ENCODE results near the gene EPHB1. TPM values are rescaled to one million over a fixed set of nuclear protein-coding genes. Genes with fewer than 3 reads are reported as not detected.

The EPHB1 gene
- total and polyA plus RNA-seq, 2 of the 13 experiments (the other 11 are each of a cell fraction or from before 2014, with no cell fraction given) = 0.07 to 0.21 TPM

DNA sequence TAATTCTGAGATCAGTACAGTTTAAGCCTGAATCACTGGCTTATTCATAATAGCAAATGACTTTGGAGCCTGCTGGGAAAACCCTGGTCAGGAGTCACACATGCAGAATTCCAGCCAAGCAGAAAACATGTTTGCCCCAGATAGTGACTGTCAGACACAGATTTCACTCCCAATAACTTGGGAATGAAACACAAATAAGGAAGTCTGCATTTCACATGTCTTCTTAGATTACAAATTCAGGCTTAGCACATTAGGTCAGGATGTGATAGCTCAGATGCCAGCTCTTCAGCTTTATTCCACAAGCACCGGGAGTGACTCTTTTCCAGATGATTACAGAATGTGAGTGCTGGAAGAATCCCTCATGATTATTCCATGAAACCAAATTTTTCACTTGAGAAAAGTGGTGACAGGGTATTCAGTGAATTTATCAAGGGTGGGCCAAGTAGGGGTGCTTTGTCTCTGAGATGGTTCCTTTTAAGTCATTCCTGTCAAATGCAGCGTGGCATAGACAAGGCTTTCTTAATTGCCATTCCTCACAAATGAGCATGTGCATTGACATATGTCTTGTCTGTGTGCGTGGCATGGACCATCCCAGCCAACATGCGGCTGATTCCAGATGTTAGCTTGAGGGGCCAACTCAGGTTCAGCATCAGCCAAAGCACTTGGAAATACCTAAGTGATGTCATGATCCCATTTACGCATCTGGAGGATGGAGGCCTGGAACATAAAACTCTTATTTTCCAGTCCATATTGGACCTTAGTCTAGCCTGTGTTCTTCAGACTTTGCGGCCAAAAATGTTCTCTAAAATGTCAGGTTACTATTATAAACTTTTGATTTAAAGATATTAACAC lies 191.0 kb downstream of the EPHB1 start:
- no peak for FAIRE-seq
- H4K20me1 ChIP-seq (ENCODE audit: insufficient read depth, low read length) = no peaks in the 10 kb centered on the region

More for the DNA sequence above, 191.0 kb downstream of the EPHB1 start:
- Histone ChIP-seq H2AFZ (ENCODE audit: low read length) (no peak overlapping the region), H3K4me3 (replicated peaks in 1 of 3; ENCODE audit: insufficient read depth in 1 of 3, low read depth in 2 of 3, low read length in 3 of 3) (no peak overlapping the region), H3K27me3 (ENCODE audit: control insufficient read depth in 1 of 2, insufficient read depth in 2 of 2, low read length in 2 of 2) (no peaks in the 10 kb centered on the region), H3K36me3 (replicated peaks in 1 of 2; ENCODE audit: control insufficient read depth in 1 of 2, insufficient read depth in 2 of 2, low read length in 2 of 2) (no peaks in the 10 kb centered on the region), H3K9me3 (ENCODE audit: low read length) (no peaks in the 10 kb centered on the region), H3K4me2 (ENCODE audit: low read depth, low read length) (no peak overlapping the region), H3K9ac (ENCODE audit: insufficient read depth, low read depth, low read length) (no peak overlapping the region), H3K79me2 (ENCODE audit: insufficient read depth, low read length) (no peaks in the 10 kb centered on the region), H3K27ac (ENCODE audit: extremely low read length, insufficient read depth, low read length) (no peak overlapping the region), H3K4me1 (ENCODE audit: insufficient read depth, low read length) (no peaks in the 10 kb centered on the region)
- POLR2A ChIA-PET = no interaction called here
- BruUV-seq (replicated peaks) = no TSS peak
- in situ Hi-C loops (cut with HindIII; ENCODE audit: extremely low pct_ligation_motif_present, low pct_unique_long_range_greater_than_20kb) (no loop called here), intact Hi-C loops (cut with micrococcal nuclease; ENCODE audit: unreplicated experiment) (no loop called here)
- CTCF ChIA-PET (ENCODE audit: low intra/inter-chr PET ratio, low total read pairs) = no interaction called here
- no peak for DNase-seq (ENCODE audit: low spot score)
- ATAC-seq = no peak
- TF ChIP-seq NONO (IDR thresholded peaks at IDR 0.05) = no peak
- TF ChIP-seq NONO (CRISPR knock-in tag; conservative IDR thresholded peaks at IDR 0.05) = no peak
- TF ChIP-seq ZNF280D (CRISPR knock-in tag; IDR thresholded peaks at IDR 0.05) = no peak
- TF ChIP-seq SRSF4 (IDR thresholded peaks at IDR 0.05; ENCODE audit: low read depth, low read length, poor library complexity, severe bottlenecking) = no peak
- TF ChIP-seq ZNF883 (CRISPR knock-in tag; IDR thresholded peaks at IDR 0.05; ENCODE audit: not compliant biosample characterization) = no peak
- WGBS (ENCODE audit: low lambda C conversion rate) = 20% methylated on average over 6 of the region's 6 CpGs
